ENCODE measurements around the gene SGCD.

DNA sequence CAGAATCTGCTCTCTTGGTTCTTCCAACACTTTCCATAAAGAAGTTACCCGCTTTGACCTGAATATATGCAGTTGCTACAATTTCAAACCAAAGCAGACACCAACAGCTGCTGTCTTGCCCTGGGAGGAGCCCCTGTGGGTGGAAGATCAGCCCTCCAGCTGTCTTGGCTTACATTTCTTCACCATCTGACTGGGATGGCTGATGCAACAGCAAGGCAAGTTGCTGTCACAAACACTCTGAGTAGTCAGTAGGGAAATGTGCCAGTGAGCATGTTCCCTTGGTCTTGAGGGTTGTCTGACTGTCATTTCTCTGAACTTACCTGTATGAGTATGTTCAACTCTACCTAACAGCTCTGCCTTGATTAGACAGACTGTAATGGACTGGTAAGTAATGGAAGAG lies 152.9 kb downstream of the SGCD start:
- TF ChIP-seq EZH2 (IDR thresholded peaks at IDR 0.05; ENCODE audit: insufficient read depth, poor library complexity, severe bottlenecking) (no peak), EZH2phosphoT487 (IDR thresholded peaks at IDR 0.05; ENCODE audit: insufficient read depth, low read depth) (no peak)

Data from GM23248 (cell line).